ENCODE measurements around the gene RTN3. TPM values are rescaled to one million over a fixed set of nuclear protein-coding genes. Genes with fewer than 3 reads are reported as not detected.
A peak's percentile ranks its signal among the peaks of the same experiment; 100 is the strongest.

Gene RTN3
- total and polyA plus RNA-seq, 9 of the 15 experiments (the other 6 are each of a cell fraction or from before 2014, with no cell fraction given) = 41.6 to 169 (median 93.5) TPM

GRCh38 chr11:63671322-63672155 lies 9.8 kb upstream of the RTN3 start, which contains the start of gene ATL3 (continued):
- TF ChIP-seq RREB1 (CRISPR knock-in tag; IDR thresholded peaks at IDR 0.05) (0 out of 2 replicates have a peak, but pooled peaks have one; percentile 12), CGGBP1 (CRISPR knock-in tag; IDR thresholded peaks at IDR 0.05) (0 out of 2 replicates have a peak, but pooled peaks have one; percentile 67), ETS1 (conservative IDR thresholded peaks at IDR 0.05; ENCODE audit: control insufficient read depth, low read depth, low read length) (no peak; the same call in none of the 2 replicates), KLF13 (tag; IDR thresholded peaks at IDR 0.05; ENCODE audit: borderline replicate concordance, low read depth) (peak; percentile 93), FOXA1 (IDR thresholded peaks at IDR 0.05; ENCODE audit: borderline replicate concordance) (no peak), NKRF (IDR thresholded peaks at IDR 0.05; ENCODE audit: borderline replicate concordance) (peak; percentile 53; the same call in 1 of the 2 replicates), BRCA1 (IDR thresholded peaks at IDR 0.05) (no peak), BRCA1 (CRISPR knock-in tag; IDR thresholded peaks at IDR 0.05) (peak; percentile 100), ZNF395 (CRISPR knock-in tag; IDR thresholded peaks at IDR 0.05) (peak; percentile 96)
- TF ChIP-seq, protein P1, sequence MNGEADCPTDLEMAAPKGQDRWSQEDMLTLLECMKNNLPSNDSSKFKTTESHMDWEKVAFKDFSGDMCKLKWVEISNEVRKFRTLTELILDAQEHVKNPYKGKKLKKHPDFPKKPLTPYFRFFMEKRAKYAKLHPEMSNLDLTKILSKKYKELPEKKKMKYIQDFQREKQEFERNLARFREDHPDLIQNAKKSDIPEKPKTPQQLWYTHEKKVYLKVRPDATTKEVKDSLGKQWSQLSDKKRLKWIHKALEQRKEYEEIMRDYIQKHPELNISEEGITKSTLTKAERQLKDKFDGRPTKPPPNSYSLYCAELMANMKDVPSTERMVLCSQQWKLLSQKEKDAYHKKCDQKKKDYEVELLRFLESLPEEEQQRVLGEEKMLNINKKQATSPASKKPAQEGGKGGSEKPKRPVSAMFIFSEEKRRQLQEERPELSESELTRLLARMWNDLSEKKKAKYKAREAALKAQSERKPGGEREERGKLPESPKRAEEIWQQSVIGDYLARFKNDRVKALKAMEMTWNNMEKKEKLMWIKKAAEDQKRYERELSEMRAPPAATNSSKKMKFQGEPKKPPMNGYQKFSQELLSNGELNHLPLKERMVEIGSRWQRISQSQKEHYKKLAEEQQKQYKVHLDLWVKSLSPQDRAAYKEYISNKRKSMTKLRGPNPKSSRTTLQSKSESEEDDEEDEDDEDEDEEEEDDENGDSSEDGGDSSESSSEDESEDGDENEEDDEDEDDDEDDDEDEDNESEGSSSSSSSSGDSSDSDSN (IDR thresholded peaks at IDR 0.05; ENCODE audit: borderline replicate concordance in 1 of 2, low read depth in 2 of 2, low read length in 2 of 2) = peak; percentile 70 to 90; a peak in 3 of 4 replicates

Data from K562 (cell line).